Kidney capillary endothelial cell (primary cell): ENCODE data around the gene SPNS3.
A peak's percentile ranks its signal among the peaks of the same experiment; 100 is the strongest.

ENCODE experiments used
- DNase-seq: peaks from one replicate; pipeline ENCODE4 v3.0.0-alpha.2; 2018; ENCODE audit warnings: low spot score

SPNS3 gene

DNA sequence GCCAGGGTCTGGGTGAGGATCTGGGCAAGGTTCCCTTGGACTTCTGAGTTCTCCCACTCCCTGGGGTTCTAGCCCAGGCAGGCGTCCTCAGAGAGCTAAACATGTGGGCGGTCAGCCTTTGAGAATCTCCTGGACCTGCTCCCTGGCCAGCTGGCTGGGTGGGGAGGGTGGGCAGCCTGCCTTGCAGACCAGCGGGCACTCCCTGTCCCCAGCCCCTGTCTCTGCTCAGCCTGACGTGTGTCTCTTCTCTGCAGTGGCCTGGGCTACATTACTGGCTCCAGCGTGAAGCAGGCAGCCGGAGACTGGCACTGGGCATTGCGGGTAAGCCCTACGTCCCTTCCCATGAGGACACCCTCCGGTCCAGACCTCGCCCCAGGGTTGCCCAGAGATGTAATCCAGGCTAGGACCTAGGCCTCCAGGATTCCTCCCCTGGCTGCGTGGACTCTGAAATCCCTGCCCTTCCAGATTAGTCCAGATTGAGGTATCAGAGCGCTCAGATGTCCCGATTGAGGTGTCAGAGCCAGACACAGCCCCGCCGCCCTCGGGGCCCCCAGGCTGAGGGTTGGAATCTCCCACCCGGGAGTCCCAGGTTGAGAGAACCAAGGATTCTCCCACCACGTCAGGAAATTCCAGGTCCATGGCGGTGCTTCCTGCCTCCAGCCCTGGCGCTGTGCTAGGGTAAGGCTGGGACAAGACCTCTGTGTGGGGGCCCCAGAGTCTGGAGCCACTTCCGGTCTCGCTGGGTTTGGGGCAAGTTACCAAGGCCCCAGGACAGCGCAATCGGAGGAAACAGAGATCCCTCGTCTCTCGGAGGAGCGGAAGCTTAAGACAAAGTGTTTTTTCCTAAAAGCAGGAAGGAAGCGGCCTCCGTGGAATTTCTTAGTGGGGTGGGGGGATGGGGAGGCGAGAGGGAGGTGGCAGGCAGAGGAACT lies 97.3 kb downstream of the SPNS3 start:
- DNase-seq = peak; percentile 94

DNA sequence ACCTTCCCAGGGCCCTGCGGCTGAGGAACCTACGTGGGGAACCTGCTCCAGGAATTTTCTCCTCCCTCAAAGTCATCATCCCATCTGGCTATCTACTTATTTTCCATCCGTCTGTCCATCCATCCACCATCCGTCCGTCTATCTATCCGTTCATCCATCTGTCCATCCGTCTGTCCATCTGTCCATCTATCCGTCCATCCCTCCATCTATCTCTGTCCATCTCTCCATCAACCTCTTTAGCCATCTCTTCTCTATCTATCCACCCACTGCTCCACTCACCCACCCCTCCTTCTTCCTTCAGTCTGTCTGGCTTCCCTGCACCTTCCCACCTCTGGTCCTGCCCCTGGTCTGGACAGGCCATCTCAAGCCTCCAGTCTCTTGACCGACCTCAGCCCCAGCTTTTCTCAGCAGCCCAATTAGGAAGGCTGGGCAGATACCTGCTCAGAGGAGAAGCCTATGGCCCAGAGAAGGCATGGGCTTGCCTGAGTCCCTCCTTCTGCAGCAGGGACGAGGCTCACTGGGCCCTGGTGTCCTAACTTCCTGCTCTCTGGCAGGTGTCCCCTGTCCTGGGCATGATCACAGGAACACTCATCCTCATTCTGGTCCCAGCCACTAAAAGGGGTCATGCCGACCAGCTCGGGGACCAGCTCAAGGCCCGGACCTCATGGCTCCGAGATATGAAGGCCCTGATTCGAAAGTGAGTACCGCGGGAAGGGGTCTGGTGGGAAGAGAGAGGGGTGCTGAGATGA lies 98.4 kb downstream of the SPNS3 start:
- DNase-seq = no peak

- DNase-seq = no peak
These were observed 99.3 kb downstream of the SPNS3 start for GRCh38 chr17:4532860-4533522.

DNA sequence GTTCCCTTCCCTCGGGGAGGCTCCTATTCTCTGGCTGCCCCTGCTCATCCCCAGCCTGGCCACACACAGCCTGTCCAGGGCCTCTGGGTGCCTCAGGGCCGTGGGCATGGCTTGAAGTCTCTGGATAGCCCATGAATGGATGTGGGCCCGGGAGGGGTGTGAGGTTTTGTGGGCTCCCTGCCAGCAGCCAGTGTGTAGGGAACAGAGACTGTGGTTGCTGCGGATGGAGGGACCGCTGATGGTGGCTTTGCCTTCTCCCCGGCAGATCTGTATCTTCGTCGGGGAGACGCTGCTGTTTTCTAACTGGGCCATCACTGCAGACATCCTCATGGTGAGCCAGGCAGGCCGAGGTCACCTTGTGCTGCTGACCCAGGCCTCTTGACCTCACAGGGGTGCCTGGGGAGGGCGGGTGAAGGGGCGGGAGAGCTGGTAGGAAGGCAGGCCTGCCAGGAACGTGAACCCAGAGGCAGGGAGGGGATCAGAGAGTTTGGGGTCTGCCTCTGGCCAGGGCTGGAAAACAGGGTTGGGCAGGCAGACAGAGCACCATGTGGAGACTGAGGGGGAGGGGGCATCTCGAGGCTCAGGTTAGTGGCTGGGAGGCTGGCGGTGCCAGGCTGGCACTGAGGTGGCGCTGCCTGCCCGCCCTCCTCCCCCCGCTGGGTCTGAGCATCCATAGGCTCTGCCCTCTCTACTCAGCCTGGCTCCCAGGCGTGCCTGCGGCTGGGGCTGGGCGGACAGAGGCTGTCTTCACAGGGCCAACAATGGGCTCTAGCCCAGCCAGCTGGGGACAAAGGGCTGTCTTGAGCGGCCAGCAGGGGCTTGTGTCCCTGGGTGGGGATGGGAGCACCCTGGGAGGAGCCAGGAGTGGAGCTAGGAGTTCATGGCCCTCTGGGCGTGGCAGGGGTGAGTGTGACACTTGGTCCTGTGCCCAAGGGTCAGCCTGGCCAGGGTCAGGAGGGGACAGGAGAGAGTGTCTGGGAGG lies 100.1 kb downstream of the SPNS3 start:
- no peak for DNase-seq

DNA sequence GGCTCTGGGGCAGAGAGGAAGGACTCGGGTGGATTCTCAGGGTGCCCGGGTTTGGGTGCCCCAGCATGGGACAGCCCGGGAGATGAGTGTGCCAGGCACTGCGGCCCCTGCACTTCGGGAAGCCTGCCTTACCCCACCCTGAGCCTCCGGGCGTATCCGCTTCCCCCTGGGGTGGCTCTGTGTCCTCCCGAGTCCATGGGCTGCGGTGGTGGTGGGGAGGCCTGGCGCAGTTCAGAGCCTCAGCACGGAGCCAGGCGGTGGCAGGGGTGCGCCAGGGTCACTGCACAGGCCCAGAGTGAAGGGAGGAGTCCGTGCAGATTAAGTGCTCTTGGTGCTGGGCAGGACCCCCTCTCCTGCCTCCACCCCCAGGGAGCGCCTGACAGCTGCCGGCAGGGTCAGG lies 100.8 kb downstream of the SPNS3 start:
- DNase-seq = no peak

DNA sequence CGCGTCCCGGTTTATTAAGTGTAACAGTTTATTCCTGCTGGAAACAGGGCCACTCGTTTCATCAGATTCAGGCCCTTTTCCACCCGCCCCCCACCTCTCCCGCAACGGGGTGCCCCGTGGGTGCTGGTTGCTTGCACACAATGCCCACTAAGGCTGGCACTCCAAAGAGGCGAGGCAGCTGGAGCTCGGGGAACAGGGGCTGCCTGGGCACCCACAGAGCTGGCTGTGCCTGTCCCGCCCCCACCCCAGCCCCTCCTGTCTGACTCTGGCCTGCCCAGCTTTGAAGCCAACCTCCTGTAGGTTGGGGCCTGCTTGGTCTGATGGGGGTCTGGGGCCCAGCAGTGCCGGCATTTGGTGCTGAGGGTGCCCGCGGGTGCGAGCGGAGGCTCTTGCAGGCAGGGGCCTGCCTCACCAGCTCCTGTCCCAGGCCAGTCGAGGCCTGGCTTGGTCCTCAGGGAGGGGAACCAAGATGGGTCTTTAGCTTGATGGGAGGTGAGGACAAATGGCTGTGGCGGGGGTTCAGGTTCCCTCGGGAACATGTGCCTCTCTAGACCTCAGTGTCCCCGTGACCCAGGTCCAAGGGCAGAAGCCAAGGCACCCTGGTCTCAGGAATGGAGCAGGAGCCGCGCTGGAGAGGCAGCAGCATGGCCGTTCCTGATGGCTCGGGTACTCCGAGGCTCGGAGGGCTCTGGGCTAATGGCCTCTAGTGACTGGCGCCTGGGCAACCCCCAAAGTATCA lies 101.4 kb downstream of the SPNS3 start:
- no peak for DNase-seq

GRCh38 chr17:4535667-4536258 lies 102.0 kb downstream of the SPNS3 start:
- no peak for DNase-seq

DNA sequence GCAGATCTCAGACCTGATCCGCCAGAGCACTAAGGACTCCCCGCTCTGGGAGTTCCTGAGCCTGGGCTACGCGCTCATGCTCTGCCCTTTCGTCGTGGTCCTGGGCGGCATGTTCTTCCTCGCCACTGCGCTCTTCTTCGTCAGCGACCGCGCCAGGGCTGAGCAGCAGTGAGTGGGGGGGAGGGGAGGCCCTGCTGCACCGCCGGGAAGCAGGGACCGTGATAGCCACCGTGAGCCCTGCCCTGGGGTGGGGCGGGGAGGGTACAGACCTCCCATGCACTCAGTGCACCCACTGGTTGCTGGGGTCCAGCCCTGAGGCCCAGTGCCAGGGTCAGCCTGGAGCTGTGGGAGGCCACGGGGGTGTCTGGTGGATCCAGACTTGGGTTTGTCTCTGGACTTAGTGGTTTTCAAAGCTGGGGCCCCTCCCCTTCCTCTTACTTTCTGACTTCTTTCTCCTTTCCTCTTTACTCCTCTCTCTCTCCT lies 102.6 kb downstream of the SPNS3 start:
- no peak for DNase-seq

GRCh38 chr17:4536742-4537411 lies 103.1 kb downstream of the SPNS3 start:
- no peak for DNase-seq
